GM21576 (cell line): ENCODE data around the gene ARVCF.

Experiments
- ATAC-seq: cut with Tn5 transposase; IDR thresholded peaks from one replicate; pipeline ENCODE4 v1.9.1; 2021; ENCODE audit warnings: mild to moderate bottlenecking, moderate library complexity; ENCODE audit not compliant: unreplicated experiment

ARVCF gene

GRCh38 chr22:19987394-19988306 lies 29.0 kb downstream of the ARVCF start:
- ATAC-seq = no peak

GRCh38 chr22:19986410-19987341 lies 29.9 kb downstream of the ARVCF start:
- ATAC-seq = no peak

- ATAC-seq = no peak
These were observed 30.6 kb downstream of the ARVCF start for GRCh38 chr22:19986011-19986409.

GRCh38 chr22:19984851-19985811 lies 31.5 kb downstream of the ARVCF start:
- ATAC-seq = no peak

- no peak for ATAC-seq
These were observed 32.3 kb downstream of the ARVCF start for GRCh38 chr22:19984201-19984753.

- ATAC-seq = no peak
These were observed 32.9 kb downstream of the ARVCF start for GRCh38 chr22:19983741-19984140.

- no peak for ATAC-seq
These were observed 33.5 kb downstream of the ARVCF start for GRCh38 chr22:19982991-19983578.

GRCh38 chr22:19981961-19982920 lies 34.4 kb downstream of the ARVCF start:
- ATAC-seq = no peak

GRCh38 chr22:19981171-19981960 lies 35.3 kb downstream of the ARVCF start:
- no peak for ATAC-seq

- no peak for ATAC-seq
These were observed 35.9 kb downstream of the ARVCF start for GRCh38 chr22:19980766-19981165.

- ATAC-seq = no peak
These were observed 36.7 kb downstream of the ARVCF start for GRCh38 chr22:19979712-19980493.

GRCh38 chr22:19978748-19979147 lies 37.9 kb downstream of the ARVCF start:
- ATAC-seq = no peak

- no peak for ATAC-seq
These were observed 39.1 kb downstream of the ARVCF start for GRCh38 chr22:19977296-19978243.

GRCh38 chr22:19976671-19977070 lies 40.0 kb downstream of the ARVCF start:
- no peak for ATAC-seq

GRCh38 chr22:19975707-19976035 lies 41.0 kb downstream of the ARVCF start:
- no peak for ATAC-seq
